HEK293T (cell line): ENCODE measurements around the gene SEMA7A.

ENCODE experiments used
- ARNT ChIP-seq: fragments of 450-650 bp; IDR thresholded peaks from 2 replicates; pipeline ENCODE4 v1.6.1; 2017; ENCODE audit warnings: mild to moderate bottlenecking
- BHLHE40 ChIP-seq: fragments of 450-650 bp; IDR thresholded peaks from 2 replicates; pipeline ENCODE4 v1.6.1; 2016; ENCODE audit warnings: mild to moderate bottlenecking, moderate library complexity, borderline replicate concordance
- CTBP1 ChIP-seq: fragments of 450-650 bp; IDR thresholded peaks from 2 replicates; pipeline ENCODE4 v1.6.1; 2016; ENCODE audit warnings: borderline replicate concordance
- ELF4 ChIP-seq: fragments of 450-650 bp; IDR thresholded peaks from 2 replicates; pipeline ENCODE4 v1.6.1; 2017; ENCODE audit warnings: antibody characterized with exemption
- FOXA1 ChIP-seq: fragments of 450-650 bp; IDR thresholded peaks from 2 replicates; pipeline ENCODE4 v1.6.1; 2016; ENCODE audit warnings: mild to moderate bottlenecking
- FOXK2 ChIP-seq: fragments of 450-650 bp; IDR thresholded peaks from 2 replicates; pipeline ENCODE4 v1.6.1; 2016; ENCODE audit warnings: mild to moderate bottlenecking
- FOXM1 ChIP-seq: fragments of 450-650 bp; IDR thresholded peaks from 2 replicates; pipeline ENCODE4 v1.6.1; 2017; ENCODE audit warnings: mild to moderate bottlenecking, borderline replicate concordance
- LEF1 ChIP-seq: fragments of 450-650 bp; IDR thresholded peaks from 2 replicates; pipeline ENCODE4 v1.6.1; 2017; ENCODE audit warnings: mild to moderate bottlenecking, borderline replicate concordance
- NFRKB ChIP-seq: fragments of 450-650 bp; IDR thresholded peaks from 2 replicates; pipeline ENCODE4 v1.6.1; 2016; ENCODE audit warnings: mild to moderate bottlenecking, moderate library complexity
- SP1 ChIP-seq: fragments of 450-650 bp; IDR thresholded peaks from 2 replicates; pipeline ENCODE4 v1.6.1; 2017
- SUZ12 ChIP-seq: fragments of 450-650 bp; IDR thresholded peaks from 2 replicates; pipeline ENCODE4 v1.6.1; 2016; ENCODE audit warnings: mild to moderate bottlenecking
- TARDBP ChIP-seq: fragments of 450-650 bp; IDR thresholded peaks from 2 replicates; pipeline ENCODE4 v1.6.1; 2016
- ZNF384 ChIP-seq: fragments of 450-650 bp; IDR thresholded peaks from 2 replicates; pipeline ENCODE4 v1.6.1; 2016

- no peak for TF ChIP-seq FOXA1
- TF ChIP-seq NFRKB: no peak
- TF ChIP-seq FOXM1: no peak
- no peak for TF ChIP-seq FOXK2
- no peak for TF ChIP-seq ELF4
- TF ChIP-seq BHLHE40: no peak
- no peak for TF ChIP-seq SUZ12
- no peak for TF ChIP-seq SP1
- TF ChIP-seq LEF1: no peak
- no peak for TF ChIP-seq ARNT
- no peak for TF ChIP-seq CTBP1
- no peak for TF ChIP-seq ZNF384
- TF ChIP-seq TARDBP: no peak
Observed at GRCh38 chr15:74409225-74409624, 24.5 kb downstream of the SEMA7A start.
